GM19467 (cell line): ENCODE data around the gene SORBS2.

ENCODE experiments used
- ATAC-seq: cut with Tn5 transposase; IDR thresholded peaks from one replicate; pipeline ENCODE4 v1.9.1; 2021; ENCODE audit warnings: mild to moderate bottlenecking, moderate library complexity; ENCODE audit not compliant: unreplicated experiment

Gene SORBS2

GRCh38 chr4:185644408-185644807 lies 167.6 kb downstream of the SORBS2 start:
- ATAC-seq: no peak

DNA sequence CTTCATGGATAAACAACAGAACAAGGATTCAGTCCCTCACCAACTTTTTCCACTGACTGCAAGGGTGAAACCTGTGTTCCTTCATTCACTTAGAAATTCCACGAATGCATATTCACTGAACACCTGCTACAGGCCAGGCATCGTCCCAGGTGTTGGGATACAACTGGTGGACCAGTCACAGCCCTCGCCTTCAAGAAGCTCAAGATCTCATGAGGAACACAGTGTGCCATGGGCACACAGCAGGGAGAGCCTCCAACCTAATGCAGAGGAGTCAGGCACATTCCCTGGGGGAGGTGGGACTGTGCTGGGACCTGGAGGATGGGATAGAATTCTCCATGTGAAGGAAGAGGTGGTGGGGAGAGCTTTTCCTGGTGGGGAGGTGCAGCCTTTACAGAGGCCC lies 169.1 kb downstream of the SORBS2 start:
- no peak for ATAC-seq

- ATAC-seq: no peak
These were observed 171.0 kb downstream of the SORBS2 start for GRCh38 chr4:185640811-185641675.

DNA sequence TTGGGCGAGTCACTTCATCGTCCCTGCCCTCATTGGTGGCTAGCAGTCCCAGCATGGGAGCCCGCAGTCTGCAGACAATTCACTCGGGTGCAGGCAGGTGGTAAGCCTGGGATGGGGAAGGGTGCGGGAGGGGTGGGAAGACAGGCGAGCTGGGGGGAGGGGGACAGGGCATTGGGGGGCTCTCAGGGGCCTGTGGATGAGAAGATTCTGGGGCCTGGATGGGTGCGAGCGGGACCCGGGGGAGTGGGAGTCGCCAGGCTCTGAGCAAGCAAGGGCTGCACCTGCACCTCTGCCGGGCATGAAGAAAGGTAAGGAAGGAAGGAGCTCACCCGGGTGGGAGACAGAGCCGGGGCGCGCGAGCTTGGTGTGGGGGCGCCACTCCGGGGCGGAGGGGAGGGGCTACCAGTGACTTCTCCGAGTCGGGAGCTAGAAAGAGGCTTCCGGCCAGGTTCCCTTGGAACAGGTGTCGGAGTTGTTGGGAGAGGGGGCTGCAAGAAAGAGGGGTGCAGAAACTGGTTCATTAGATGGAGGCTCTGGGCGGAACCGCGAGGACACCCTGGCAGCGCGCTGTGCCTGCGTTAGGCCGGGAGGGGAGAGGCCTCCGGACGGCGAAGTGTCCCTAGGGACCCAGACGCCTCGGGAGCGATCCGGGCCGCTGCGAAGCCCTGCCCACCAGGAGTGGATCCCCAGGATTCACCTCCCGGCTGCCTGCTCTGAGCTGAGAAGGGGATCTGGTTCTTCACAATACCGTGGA lies 173.3 kb downstream of the SORBS2 start:
- no peak for ATAC-seq

GRCh38 chr4:185638093-185638492 lies 173.9 kb downstream of the SORBS2 start:
- no peak for ATAC-seq

GRCh38 chr4:185637163-185637875 lies 174.7 kb downstream of the SORBS2 start:
- ATAC-seq: no peak

DNA sequence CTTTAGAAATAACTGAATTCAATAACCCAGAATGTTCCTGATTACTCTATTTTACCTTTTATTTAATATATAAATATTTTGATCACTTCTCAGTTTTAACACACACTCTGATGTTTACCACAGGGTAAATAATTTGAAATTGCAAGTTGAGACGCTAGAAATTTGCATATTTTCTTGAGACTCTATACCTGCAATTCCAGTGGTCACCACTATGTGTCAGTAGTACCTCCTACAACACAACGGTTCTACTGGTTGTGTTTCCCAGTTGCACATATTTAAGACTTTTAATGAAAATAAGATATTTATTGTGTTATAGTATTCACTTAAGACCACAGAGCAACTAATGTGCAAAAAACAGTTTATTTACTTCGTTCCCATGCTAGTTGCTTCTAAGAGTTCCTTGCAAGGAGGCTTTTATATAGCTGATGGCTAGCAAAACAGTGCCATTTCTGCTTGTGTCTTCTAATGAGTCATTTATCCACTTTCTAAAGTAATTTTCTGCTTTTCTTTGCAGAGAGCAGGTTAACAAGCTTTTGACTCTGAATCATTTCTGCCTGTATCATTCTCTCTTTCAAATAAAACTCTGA lies 177.8 kb downstream of the SORBS2 start:
- ATAC-seq: no peak

GRCh38 chr4:185626798-185627197 lies 185.2 kb downstream of the SORBS2 start:
- no peak for ATAC-seq

DNA sequence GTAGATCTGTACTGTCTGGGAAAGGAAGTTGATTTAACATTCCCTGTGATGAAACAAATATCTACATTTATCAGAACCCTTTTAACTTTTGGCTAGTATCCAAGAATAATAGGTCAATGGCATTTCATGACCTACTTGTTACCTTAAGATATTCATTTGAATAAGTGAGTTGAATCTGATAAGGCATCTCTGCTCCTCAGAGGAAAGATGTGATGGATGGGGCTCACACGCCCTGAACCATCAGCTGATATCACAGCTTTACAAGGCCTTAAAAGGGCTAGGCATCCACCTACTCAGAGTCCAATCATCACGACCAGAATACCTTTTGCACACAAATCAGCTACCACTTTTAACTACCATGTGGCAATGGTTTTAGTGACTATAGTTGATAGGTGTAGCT lies 186.5 kb downstream of the SORBS2 start:
- no peak for ATAC-seq

GRCh38 chr4:185624259-185624589 lies 187.8 kb downstream of the SORBS2 start:
- ATAC-seq: no peak

- ATAC-seq: no peak
These were observed 188.3 kb downstream of the SORBS2 start for GRCh38 chr4:185623444-185624258.

DNA sequence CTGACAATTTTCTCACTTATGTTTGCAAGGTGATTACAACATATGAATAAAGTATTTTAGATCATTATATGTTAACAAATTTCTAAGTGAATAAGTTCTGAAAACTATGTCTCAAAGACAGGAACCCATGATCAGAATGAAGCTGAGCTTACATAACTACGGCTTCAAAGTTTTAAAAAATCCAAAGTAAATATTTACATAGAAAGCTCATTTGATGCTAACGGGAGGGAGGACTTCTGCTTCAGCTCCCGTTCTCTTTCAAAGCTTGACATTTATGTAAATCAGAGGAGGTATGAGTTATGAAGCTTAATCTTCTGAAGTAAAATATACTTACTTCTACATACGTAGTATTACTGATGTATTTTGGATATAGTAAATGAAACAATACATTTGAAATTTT lies 203.8 kb downstream of the SORBS2 start:
- no peak for ATAC-seq

- no peak for ATAC-seq
These were observed 209.6 kb downstream of the SORBS2 start for GRCh38 chr4:185602397-185602796.

DNA sequence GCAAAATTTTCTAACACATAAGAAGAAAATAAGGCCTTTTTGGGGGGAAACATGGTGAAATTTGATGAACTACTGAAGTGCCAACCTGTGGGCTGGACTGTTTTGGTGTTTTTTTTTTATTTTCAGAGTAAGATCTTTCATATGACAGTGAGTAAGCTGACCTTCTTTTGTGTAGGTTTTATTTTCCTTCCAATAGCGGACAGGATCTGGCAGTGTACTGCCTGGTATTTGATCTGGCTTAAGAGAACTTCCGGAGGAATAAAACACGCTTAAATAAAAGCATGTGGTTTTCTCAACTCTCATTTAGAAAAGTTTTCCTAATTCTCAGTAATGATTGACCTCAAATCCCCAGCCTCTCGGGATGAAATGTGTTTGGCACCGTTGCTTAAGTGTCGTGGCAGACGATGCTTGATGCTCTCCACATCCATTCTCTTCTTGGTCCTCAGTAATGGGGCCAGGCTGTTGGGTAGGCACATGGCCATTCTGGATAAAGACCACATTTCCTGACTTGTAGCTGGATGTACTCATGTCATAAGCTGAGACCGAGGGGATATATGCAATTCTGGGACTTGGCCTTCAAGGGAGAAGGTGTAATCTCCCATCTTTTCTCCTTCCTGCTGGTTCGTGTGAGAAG lies 211.1 kb downstream of the SORBS2 start:
- ATAC-seq: no peak

- no peak for ATAC-seq
These were observed 212.3 kb downstream of the SORBS2 start for GRCh38 chr4:185599553-185600243.

GRCh38 chr4:185598846-185599552 lies 213.0 kb downstream of the SORBS2 start:
- no peak for ATAC-seq

DNA sequence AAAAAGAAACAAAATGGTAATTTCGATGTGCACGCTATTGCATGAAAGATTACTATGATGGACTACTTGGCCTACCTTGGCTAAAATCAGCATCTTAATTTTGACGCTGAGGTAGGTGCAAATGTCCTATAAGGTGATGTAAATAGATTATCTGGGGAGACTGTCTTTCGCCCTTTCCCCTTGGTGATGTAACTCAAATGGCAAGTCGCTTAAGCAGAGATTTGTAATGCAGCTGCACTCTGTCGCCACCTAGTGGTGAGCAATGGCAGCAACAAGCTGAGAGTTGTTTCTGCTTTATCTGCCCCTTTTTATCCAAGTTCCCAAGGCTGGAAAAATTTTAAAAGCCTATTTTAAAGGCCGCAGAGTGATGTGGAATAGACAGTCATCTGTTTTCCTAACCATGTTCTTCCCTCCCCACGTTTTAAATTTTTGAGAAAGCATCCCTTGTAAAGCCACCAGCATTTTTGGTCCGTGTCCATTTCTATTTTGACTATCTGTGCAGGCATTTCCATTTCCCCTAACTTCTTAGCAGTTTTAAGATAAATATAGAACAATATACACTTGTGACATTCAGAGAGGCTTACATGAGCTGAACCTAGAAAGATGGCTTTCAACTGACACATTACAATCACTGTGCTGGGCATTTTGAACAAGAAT lies 214.3 kb downstream of the SORBS2 start:
- no peak for ATAC-seq

- ATAC-seq: no peak
These were observed 219.0 kb downstream of the SORBS2 start for GRCh38 chr4:185592845-185593488.
